GM12891 (cell line): ENCODE results near the gene OR52D1.

Experiments used
- POLR2A ChIP-seq: IDR thresholded peaks from 2 replicates; pipeline ENCODE4 v1.6.1; 2011; ENCODE audit warnings: low read depth, low read length, control low read depth
- POU2F2 ChIP-seq: IDR thresholded peaks from 2 replicates; pipeline ENCODE4 v1.6.1; 2011; ENCODE audit warnings: low read depth, mild to moderate bottlenecking, control low read depth, low read length, moderate library complexity

GRCh38 chr11:5505363-5506048 lies 17.0 kb downstream of the OR52D1 start:
- TF ChIP-seq POLR2A (no peak), POU2F2 (no peak)
